GM19455 (cell line): ENCODE data around the gene CNPY3.
A peak's percentile ranks its signal among the peaks of the same experiment; 100 is the strongest.
"Not testable (repeated sequence)": the region's sequence is repeated elsewhere in the genome, so short reads cannot be mapped to it uniquely, and the experiment has no call there.

Experiments
- ATAC-seq: cut with Tn5 transposase; IDR thresholded peaks from one replicate; pipeline ENCODE4 v1.9.1; 2021; ENCODE audit not compliant: unreplicated experiment

The CNPY3 gene

GRCh38 chr6:42928986-42929820, at the start of gene CNPY3:
TSS of gene CNPY3 (plus strand) at chr6:42929480. CDS start at chr6:42929571, 91 bp downstream.
- peak; percentile 71 for ATAC-seq

GRCh38 chr6:42880240-42880817, 49.0 kb upstream of the CNPY3 start:
- ATAC-seq = not testable (repeated sequence)

DNA sequence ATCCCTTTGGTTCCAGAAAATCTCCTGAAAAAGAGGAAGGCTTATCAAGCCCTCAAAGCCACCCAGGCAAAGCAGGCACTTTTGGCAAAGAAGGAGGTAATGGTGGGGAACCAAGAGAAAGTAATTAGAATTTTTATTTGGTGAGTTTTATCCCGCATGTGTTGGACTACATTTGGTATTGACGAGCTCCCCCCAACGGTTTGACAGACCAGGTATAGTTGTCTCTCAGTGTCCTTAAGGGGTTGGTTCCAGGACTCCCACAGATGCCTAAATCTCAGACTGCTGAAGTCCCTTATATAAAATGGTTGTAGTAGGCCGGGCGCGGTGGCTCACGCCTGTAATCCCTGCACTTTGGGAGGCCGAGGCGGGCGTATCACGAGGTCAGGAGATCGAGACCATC, 48.4 kb upstream of the CNPY3 start:
- ATAC-seq = not testable (repeated sequence)

DNA sequence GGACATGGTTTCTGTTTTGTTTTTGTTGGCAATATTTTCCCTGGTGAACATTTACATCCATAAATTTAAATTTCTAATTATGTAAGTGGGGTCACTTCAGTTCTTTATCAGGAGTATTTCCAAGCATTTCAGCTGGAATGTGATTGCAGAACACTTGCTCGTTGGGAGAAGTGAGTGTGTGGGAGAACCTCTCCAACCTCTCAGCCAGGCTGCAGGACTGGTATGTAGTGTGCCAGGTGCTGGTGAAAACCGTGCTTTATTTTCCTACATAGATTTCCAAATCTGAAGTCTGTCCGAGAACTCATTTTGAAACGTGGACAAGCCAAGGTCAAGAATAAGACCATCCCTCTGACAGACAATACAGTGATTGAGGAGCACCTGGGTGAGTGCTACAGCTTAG, 43.6 kb upstream of the CNPY3 start:
- no peak for ATAC-seq

GRCh38 chr6:42888201-42888600, 41.1 kb upstream of the CNPY3 start:
- ATAC-seq = not testable (repeated sequence)

GRCh38 chr6:42889815-42890214, 39.5 kb upstream of the CNPY3 start:
- no peak for ATAC-seq

- peak; percentile 89 for ATAC-seq
These were observed 38.7 kb upstream of the CNPY3 start for GRCh38 chr6:42890311-42891198.

GRCh38 chr6:42891199-42891722, 38.0 kb upstream of the CNPY3 start:
- no peak for ATAC-seq

DNA sequence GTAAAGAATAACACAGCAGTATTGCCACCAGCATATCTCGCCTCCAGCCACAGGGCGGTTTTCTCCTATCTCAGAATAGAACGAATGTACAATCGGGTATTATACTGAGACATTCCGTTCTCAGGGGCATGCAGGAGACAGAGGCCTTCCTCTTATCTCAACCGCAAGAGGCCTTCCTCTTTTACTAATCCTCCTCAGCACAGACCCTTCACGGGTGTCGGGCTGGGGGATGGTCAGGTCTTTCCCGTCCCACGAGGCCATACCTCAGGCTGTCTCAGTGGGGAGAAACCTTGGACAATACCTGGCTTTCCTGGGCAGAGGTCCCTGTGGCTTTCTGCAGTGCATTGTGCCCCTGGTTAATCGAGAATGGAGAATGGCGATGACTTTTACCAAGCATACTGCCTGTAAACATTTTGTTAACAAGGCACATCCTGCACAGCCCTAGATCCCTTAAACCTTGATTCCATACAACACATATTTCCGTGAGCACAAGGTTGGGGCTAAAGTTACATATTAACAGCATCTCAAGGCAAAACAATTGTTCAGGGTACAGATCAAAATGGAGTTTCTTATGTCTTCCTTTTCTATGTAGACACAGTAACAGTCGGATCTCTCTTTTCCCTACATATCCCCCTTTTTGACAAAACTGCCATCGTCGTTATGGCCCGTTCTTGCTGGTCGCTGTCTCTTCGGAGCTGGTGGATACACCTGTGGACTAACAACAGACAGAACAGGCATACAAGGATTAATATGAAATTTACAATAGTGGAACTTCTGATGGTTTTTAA, 35.0 kb upstream of the CNPY3 start:
- not testable (repeated sequence) for ATAC-seq

DNA sequence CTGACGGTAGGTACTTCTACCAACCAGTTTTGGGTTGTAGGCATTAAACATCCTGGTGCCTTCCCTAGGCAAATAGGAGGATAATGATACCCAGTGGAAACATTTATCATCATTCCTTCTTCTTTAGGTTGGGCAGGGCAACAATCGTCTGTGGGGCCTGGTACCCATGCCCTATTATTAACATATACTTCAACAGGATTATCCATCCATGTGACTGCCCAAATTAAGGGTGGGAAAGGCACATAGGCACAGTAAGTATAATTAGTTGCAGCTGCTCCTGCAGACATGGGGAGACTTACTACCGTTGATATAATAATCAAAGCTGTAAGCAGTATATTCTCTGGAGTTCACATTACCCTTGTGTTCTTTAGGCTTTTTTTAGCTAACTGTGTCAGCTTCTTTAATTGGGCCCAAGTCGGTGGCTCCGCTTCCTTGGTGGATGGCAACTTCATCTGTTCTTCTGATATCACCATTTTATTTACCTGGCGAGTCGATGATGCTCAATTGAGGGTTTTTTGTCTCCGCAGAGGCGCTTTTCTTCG, 33.0 kb upstream of the CNPY3 start:
- no peak for ATAC-seq

- ATAC-seq = no peak
These were observed 30.4 kb upstream of the CNPY3 start for GRCh38 chr6:42898891-42899361.

DNA sequence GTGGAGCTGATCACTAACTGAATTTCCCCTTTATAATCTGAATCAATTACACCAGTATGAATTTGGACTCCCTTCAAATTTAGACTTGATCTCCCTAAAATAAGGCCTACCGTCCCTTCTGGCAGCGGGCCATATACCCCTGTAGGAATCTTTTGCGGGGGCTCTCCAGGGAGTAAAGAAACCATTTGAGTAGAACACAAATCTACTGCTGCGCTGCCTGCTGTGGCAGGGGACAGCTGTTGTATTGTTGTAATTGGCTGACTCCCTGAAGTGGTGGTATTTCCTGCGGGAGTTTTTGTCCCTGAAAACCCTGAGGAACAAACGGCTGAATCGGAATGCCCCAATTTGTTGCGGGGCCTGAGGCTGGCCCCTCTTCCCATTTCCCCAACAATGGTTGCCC, 29.4 kb upstream of the CNPY3 start:
- ATAC-seq = no peak

GRCh38 chr6:42901538-42901957, 27.7 kb upstream of the CNPY3 start:
- peak; percentile 59 for ATAC-seq

- not testable (repeated sequence) for ATAC-seq
These were observed 26.6 kb upstream of the CNPY3 start for GRCh38 chr6:42902429-42903263.

- ATAC-seq = no peak
These were observed 24.8 kb upstream of the CNPY3 start for GRCh38 chr6:42904467-42904866.

GRCh38 chr6:42907336-42907735, 21.9 kb upstream of the CNPY3 start:
- no peak for ATAC-seq

DNA sequence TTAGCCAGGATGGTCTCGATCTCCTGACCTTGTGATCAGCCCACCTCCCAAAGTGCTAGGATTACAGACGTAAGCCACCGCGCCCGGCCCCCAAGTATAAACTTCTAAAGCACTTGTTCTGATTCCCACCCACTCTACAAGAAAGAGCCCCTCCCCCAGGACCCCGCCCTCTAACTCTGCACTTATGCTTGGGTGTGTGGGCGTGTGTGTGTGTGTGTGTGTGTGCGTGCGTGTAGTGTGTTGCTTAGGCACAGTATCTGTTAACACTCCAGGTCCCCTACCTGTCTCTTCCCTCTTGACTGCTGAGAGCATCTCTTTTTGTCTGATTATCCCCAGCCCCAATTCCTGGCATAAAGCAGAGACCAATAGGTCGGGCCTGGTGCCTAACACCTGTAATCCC, 19.4 kb upstream of the CNPY3 start:
- no peak for ATAC-seq

DNA sequence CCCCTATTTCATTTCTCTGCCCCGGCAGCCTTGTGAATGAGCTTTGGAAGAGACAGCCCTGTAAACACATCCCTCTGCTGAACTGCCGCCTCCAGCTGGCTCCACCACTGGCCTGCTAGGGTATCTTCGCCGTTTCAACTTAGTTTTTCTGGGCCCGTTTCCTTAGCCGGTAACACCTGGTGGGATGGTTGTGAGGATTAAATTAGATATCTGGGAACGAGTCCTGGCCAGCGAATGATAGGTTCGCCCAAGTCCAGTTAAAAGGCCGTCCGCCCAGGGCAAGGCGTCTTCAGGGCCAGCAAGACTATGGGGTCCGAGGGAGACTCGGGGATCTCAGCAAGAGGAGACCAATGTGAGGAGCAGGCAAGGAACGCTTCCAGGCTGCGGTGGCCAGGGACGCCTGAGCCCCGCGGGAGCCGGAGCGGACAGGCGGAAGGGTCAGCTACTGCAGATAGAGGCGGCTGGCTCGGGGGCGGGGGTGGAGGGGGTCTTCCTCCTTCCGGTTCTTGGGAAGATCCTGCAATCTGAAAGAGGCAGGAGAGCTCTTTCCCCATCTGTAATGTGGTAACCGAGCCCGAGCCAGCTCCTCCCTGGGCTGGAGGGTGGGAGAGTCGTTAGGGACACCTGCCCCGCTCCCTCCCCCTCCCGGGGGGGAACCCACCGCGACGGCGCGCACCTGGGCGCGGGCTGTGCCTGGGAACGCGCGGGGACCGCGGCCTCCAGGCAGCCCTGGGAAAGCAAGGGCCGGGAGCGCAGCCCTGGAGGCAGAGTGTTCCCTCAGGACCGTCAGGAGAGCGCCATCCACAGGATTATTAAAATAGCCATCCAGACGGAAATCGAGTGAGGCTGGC, 17.9 kb upstream of the CNPY3 start:
- no peak for ATAC-seq
